NT2/D1 (cell line): ENCODE measurements around the gene MEGF6.

ENCODE experiments used
- SUZ12 ChIP-seq: IDR thresholded peaks from 2 replicates; pipeline ENCODE4 v1.6.1; 2011; ENCODE audit not compliant: insufficient read length, insufficient read depth; ENCODE audit errors: extremely low read depth
- YY1 ChIP-seq: IDR thresholded peaks from 2 replicates; pipeline ENCODE4 v1.6.1; 2011; ENCODE audit not compliant: insufficient read length, insufficient read depth
- ZNF274 ChIP-seq: IDR thresholded peaks from 2 replicates; pipeline ENCODE4 v1.6.1; 2011; ENCODE audit warnings: mild to moderate bottlenecking, low read depth, low read length

DNA sequence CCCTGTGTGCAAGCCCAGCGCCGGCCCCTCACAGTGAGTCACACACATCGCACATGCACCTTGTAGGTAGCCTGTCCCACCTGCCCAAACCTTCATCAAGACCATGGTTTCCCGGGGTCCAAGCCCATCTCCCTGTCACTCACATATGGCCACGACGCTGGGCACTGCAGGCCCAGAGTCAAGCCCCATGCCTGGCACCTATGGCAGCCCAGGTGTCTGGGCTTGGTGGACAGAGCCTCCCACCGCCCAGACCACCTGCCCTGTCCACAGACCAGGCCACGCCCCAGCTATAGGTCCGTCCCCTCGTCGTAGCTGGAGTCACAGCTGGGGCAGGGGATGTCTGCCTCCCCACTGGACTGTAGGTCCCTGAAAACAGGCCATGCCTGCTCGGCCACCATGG is 48.2 kb downstream of the MEGF6 start:
- TF ChIP-seq YY1 (no peak), ZNF274 (no peak), SUZ12 (no peak)
